HG02642 (cell line): ENCODE data around the gene HERPUD1.
A peak's percentile ranks its signal among the peaks of the same experiment; 100 is the strongest.
"Not testable (repeated sequence)": the region's sequence is repeated elsewhere in the genome, so short reads cannot be mapped to it uniquely, and the experiment has no call there.

Experiments
- ATAC-seq: cut with Tn5 transposase; IDR thresholded peaks from one replicate; pipeline ENCODE4 v1.9.1; 2021; ENCODE audit warnings: mild to moderate bottlenecking; ENCODE audit not compliant: unreplicated experiment, poor library complexity

The HERPUD1 gene, protein sequence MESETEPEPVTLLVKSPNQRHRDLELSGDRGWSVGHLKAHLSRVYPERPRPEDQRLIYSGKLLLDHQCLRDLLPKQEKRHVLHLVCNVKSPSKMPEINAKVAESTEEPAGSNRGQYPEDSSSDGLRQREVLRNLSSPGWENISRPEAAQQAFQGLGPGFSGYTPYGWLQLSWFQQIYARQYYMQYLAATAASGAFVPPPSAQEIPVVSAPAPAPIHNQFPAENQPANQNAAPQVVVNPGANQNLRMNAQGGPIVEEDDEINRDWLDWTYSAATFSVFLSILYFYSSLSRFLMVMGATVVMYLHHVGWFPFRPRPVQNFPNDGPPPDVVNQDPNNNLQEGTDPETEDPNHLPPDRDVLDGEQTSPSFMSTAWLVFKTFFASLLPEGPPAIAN

DNA sequence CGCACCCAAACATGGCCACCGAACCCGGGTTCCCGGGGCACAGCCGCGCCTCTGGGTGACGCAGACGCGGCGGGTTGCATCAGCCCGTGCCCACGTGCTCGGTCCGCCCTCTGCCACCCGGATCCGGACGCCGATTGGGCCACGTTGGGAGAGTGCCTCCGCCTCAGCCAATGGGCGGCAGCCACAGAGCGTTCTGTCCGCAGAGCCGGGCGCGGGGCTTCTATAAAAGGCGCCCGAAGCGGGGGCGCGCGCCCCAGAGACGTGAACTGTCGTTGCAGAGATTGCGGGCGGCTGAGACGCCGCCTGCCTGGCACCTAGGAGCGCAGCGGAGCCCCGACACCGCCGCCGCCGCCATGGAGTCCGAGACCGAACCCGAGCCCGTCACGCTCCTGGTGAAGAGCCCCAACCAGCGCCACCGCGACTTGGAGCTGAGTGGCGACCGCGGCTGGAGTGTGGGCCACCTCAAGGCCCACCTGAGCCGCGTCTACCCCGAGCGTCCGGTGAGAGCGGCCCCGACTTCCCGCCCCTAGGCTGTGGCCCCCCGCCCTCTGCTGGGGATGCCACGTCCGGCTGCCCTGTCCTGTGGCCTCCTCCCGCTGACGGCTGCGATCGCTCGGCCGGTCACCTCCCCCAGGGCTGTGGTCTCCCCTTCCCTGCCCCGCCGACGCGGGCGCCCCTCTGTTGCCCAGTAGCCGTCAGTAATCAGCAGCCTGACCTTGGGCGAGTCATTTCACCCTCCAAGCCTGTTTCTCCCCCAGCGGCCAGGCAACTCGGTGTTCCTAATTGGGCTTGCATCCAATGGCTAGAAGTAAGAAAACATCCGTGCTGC, at the start of gene HERPUD1:
Gene HERPUD1, plus strand, starts transcription at position 251 of the 829 bp plus-strand sequence. Its CDS starts 103 bp downstream, at position 354.
- peak; percentile 89 for ATAC-seq

DNA sequence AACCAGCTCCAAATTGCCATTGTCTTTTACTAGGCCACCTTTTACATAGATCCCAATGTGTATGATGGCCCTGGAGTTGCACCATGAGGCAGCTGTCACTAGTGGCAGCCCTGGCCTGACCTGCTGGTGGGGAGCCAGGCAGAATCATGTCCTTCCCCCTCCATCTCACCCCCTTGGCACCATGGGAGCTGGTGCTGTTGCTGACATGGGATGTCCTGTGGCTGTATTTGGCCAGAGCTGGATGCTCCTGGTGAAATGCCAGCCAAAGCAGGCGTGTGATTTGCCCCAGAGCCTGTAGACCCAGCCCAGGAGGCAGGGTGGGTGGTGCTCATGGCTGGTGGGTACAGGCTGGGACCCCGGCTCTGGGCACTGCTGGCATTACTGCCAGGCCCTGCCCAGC, 48.4 kb upstream of the HERPUD1 start:
- ATAC-seq, result no peak

DNA sequence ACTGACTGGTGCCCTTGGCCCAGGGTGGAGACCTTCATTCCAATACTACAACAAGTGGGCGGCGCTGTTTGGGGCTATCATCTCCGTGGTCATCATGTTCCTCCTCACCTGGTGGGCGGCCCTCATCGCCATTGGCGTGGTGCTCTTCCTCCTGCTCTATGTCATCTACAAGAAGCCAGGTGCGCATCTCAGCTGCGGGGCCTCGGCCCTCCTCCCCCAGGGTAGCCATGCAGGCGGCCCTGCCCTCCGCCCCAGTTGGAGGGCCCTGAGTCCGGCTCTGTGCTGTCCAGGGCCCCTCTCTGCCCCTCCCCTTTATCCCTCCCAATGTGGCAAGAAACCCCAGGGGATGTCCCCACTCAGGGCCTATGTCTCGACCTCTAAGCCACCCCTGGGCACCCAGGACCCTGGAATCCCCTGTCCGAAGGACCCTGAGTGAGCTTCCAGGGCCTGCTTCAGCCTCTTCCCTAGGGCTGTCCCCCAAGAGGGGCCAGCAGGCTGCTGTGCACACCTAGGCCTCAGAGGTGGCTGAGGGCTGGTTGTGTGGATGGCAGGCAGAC, 47.8 kb upstream of the HERPUD1 start:
- no peak for ATAC-seq

DNA sequence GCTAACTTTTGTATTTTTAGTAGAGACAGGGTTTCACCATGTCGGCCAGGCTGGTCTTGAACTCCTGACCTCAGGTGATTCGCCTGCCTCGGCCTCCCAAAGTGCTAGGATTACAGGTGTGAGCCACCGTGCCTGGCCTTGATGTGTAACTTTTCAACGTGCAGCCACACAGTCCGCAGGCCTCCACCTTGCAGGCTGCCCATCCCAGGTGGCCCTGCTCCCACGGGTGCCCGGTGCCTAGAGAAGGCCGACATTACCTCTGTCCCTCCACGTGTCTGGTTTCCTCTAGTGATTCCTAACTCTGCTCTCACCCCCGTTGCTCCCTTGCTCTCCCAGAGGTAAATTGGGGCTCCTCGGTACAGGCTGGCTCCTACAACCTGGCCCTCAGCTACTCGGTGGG, 47.0 kb upstream of the HERPUD1 start:
- not testable (repeated sequence) for ATAC-seq

DNA sequence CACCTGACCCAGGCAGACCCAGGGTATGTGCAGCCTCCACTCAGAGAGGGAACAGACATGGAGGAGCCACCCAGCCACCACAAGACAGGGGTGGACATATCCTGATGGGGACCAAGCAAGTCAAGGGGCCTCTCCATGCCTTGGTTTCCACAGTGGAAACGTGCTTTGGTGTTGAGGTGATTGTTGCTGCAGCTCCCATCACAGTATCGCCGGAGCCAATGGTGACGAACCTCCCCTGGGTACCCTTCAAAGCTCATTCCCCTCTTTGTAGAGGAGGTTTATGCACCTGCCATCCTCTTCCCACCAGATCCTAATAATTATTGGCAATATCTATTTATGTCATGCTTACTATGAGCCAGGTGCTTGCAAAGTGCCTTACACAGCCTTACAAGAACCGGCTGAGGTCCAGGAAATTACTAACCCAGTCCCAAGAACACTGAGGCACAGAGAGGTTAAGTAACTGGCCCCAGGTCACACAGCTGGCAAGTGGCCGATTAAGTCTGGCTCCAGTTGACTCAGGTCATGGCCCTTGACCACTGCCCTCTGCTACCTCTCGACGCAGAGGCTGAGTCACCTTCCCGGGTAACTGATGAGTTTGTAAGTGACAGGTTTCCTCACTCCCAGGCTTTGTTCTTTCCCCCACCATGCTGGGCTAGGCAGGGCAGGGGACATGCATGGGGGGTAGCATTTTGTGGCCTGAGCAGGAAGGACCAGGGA, 46.3 kb upstream of the HERPUD1 start:
- ATAC-seq, result no peak

DNA sequence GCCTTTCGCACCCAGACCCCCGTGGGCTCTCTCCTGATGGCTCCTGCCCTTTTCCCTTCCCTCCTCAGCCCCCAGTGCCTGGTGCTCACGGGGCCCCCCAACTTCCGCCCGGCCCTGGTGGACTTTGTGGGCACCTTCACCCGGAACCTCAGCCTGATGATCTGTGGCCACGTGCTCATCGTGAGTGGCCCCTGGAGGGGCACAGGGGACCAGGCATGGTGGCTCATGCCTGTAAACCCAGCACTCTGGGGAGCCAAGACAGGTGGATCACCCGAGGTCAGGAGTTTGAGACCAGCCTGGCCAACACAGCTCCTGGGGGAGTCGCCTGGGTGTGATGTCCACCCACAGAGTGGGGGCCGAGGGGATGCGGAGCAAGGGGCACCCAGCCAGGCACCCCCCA, 45.6 kb upstream of the HERPUD1 start:
- ATAC-seq, result no peak

DNA sequence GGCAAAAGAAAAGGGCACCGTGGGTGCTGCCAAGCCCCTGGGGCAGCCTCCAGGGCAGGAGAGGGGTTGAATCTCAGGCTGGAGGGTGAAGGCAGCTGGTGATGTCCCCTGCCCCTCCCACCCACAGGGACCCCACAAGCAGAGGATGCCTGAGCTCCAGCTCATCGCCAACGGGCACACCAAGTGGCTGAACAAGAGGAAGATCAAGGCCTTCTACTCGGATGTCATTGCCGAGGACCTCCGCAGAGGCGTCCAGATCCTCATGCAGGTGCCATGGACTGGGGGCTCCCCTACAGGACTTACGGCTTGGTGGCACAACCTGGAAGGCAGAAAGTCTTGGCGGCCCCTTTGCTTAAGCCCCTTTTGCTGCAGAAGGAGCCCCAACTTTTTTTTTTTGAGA, 45.1 kb upstream of the HERPUD1 start:
- no peak for ATAC-seq

DNA sequence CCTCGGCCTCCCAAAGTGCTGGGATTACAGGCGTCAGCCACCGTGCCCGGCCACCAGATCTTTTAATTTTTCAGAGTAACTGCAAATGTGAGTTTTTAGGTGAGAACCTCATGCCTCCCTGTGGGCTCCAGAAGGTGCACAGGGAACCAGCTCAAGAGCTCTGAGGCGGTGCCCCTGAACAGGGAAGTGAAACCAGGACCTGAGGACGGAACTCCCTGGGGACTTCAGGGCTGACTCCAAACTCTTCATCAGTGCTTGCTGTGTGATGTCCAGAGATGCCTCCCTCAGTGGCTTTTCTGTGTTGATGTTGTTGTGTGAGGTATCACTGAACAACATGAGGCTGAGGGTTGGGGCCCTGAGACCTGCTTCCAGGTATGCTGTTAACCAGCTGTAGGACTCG, 43.1 kb upstream of the HERPUD1 start:
- ATAC-seq, result peak; percentile 73

DNA sequence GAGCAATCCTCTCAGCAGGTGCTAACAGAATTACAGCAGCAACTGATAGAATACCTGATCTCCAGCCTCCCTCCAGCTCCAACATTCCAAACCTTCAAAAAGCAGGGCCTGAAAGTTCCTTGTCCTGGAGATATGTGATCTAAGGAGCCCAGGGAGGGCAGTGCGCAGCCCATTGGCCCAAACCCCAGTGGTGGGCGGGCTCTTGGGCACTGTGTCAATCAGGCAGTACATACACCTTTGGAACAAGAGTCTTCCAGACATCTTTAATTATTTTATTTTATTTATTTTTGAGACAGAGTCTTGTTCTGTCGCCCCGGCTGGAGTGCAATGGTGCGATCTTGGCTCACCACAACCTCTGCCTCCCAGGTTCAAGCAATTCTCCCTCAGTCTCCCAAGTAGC, 42.7 kb upstream of the HERPUD1 start:
- ATAC-seq, result no peak

DNA sequence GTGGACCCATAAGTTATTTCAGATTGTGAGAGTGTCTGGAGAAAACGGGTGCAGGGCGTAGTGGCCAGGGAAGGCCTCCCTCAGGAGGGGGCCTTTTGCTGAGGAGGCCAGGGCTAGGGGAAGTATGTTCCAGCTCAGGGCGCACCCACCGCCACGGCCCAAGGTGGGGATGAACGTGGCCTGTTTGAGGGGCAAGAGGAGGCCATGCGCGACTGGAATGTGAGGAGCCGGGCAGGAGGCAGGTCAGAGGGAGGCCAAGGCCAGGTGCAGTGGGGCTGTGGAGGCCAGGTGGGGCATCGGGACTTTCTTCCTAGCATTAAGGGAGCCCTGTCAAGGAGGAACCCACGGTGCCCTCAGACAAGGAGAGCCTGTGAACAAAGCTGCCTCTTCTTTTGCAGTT, 40.3 kb upstream of the HERPUD1 start:
- no peak for ATAC-seq

DNA sequence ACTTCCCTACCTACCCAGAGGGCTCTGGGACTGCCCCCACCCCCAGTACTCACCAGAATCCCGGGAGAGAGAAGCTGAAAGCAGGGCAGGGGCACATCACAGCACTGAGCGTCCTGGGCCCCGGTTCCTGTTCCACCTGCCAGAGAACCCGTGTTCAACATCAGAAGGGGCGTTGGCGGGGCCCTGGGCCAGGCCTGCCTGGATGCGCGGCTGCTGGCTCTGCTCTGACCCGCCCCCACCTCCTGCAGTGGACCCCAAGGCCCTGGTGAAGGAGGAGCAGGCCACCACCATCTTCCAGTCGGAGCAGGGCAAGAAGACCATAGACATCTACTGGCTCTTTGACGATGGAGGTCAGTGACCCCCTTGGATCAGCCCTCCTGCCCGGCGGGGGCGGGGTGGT, 39.2 kb upstream of the HERPUD1 start:
- ATAC-seq, result no peak

DNA sequence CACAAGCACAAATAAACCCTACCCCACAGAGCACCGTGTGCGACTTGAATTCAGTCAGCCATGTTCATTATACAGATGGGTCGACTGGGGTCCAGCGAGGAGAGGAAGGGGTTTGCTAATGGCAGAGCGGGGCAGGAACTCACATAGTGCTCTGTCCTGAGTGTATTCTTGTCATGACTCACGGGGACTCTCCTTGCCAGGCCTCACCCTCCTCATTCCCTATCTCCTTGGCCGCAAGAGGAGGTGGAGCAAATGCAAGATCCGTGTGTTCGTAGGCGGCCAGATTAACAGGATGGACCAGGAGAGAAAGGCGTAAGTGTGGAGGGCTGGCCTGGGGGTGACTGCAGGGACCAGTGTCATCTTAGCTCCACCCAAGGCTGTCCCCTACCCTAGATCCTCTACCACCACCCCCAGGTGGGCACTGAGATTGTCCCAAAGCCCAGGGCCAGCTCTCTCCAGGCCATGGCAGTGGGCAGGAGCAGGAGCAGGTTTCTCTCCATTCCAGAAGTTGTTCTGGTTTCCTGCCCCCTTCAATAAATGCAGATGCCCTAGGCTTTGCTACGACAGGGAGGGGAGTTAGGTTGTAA, 37.5 kb upstream of the HERPUD1 start:
- no peak for ATAC-seq

DNA sequence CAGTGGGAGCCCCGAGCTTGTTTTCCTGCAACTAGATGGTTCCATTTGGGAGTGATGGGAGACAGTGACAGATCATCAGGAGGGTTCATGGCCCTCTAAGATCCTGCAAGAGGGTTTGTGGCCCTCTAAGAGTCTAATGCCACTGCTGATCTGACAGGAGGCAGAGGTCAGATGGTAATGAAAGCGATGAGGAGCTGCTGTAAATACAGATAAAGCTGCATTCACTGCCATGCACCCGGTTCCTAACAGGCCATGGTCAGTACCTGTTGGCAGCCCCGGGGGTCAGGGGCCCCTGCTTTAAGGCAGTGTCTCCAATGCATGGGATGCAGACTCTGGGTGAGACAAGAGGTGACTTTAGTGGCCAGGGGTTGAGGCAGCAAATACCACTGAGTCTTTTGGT, 36.1 kb upstream of the HERPUD1 start:
- ATAC-seq, result no peak

DNA sequence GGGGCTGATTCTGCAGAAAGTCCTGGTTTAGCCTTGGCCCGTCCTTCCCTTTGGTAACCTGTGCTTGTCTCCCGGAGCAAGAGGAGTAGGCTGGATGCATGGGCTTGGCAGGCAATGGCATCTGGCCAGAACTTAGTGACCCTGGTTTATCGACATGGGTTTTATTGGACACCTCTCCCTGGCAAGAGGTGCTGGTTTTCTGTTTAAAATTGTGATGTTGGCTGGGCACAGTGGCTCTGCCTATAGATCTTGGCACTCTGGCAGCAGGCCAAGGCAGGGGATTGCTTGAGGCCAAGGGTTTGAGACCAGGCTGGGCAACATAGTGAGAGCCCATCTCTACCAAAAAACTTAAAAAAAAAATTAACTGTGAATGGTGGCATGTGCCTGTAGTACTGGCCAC, 35.7 kb upstream of the HERPUD1 start:
- ATAC-seq, result no peak

DNA sequence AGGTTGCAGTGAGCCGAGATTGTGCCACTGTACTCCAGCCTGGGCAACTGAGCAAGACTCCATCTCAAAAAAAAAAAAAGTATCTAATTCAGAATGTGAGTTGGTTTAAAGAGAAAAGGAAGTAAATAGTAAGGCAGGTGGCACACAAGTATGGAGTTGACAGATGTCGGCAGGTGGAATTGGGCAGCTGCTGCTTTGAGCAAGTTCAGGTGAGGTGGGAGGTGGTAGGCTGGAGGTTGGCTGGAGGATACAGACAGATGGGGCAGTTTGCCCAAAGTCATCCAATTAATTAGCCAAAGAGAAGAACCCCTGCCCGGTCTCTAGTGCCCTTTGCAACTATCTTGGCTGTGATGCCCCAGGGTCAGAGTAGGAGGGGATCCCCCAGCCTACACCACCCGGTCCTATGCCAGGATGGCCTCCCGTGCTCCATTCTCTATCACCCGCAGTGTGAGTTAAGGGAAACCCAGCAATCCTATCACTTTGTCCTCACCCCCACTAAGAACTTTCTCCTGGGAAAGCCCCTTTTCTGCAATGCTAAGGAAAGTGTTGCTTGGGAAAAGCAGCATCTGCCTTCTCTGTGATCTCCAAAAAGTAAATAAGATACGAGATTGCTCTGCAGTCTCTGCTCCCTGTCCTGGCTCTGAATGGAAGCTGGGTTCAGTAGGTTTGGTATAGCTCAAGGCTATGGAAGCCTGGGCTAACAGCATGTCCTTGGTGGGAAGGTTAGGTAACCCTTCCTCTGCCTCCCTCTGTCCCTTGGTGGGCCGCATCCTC, 34.7 kb upstream of the HERPUD1 start:
- no peak for ATAC-seq

DNA sequence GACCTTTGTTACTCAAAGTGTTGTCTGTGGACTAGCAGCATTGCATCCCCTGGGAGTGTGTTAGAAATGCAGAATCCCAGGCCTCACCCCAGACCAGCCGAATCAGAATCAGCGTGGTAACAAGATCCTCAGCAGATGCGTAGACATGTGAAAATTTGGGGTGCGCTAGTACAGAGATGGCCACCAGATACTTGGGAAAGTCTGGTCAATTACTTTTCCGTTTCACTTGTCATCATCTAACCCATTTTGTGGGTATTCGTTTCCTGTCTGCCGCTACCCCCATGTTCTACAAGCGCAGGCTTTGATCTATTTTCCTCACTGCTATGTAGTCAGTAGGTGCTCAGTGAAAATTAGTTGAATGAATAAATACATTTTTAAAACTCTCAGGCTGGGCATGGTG, 33.1 kb upstream of the HERPUD1 start:
- ATAC-seq, result peak; percentile 66

DNA sequence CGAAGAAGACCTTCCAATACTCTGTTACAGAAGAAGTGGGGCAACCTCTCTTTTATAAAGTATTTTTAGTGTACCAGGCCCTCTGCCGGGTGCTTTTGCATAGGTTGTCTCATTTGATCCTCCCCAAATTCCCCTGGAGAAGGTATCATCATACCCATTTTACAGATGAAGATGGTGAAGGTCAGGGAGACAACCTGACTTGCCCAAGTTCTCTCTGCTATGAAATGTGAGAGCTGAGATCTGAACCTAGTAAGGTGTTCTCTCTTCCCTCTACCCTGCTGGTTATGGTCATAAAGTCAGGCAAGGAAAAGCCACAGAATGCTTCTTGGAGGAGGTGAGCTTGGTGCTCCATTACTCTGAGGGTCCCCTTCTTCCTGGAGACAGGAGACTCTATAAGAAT, 28.1 kb upstream of the HERPUD1 start:
- no peak for ATAC-seq

DNA sequence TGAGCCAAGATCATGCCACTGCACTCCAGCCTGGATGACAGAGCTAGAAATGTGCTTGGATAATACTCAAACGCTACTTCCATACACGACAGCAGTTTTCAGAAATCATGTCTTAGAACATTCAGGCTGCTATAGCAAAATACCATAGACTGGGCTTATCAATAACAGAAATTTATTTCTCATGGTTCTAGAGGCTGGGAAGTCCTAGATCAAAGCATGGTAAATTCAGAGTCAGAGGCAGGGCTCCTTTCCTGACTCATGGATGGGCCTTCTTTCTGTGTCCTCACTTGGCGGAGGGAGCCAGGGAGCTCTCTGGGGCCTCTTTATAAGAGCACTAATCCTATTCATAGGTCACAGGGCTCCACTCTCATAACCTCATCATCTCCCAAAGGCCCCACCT, 24.5 kb upstream of the HERPUD1 start:
- ATAC-seq, result no peak

DNA sequence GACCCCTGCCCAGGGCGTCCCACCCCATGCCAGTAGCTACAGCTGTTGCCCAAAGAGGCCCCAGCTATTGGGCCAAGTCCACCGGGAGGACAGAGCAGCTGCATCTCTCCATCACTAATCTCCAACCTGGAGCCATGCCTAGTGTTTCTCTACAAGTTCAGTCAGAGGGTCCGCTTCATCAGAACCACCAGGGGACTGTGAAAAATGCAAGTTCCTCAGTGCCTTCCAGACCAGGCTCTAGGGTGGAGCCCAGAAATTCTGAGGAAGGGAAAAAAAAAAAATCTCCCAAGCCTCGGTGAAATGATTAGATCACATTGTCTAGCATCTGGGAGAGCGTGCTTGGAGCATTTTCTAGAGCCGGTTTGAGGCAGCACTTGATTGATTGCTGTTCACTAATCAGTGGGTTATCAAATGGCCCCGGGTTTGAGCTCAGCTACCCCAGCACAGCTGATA, 22.4 kb upstream of the HERPUD1 start:
- no peak for ATAC-seq
